PC-3 (cell line): ENCODE data around the gene TCF7.

ENCODE experiments used
- EZH2 ChIP-seq: fragments of 300-600 bp; sonication (generic); IDR thresholded peaks from one replicate; pipeline ENCODE4 v1.6.1; 2017; ENCODE audit warnings: antibody characterized with exemption, mild to moderate bottlenecking, low read length; ENCODE audit not compliant: unreplicated experiment
- TF ChIP-seq, protein P1 (sequence below): fragments of 300-600 bp; sonication (generic); conservative IDR thresholded peaks from 2 replicates; pipeline ENCODE4 v1.5.1; 2017; ENCODE audit warnings: antibody characterized with exemption, low read depth, mild to moderate bottlenecking, low read length

DNA sequence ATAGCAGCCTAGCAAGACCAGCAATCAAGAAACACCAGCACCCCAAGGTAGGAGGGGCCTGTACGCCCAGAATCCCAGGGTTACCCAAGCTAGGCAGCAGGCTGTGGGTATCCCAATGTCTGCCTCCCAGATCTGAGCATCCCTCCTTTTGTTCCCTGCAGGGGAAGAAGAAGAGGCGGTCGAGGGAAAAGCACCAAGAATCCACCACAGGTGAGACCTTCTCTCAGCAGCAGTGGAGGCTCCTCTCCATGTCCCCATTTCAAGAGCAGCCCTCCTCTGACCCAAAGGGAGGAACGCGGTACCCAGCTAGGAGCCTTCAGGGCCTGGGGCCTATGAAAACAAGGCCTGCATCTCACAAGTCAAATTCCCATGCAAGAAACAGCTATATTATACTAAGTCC lies 28.9 kb downstream of the TCF7 start:
- TF ChIP-seq, protein P1, sequence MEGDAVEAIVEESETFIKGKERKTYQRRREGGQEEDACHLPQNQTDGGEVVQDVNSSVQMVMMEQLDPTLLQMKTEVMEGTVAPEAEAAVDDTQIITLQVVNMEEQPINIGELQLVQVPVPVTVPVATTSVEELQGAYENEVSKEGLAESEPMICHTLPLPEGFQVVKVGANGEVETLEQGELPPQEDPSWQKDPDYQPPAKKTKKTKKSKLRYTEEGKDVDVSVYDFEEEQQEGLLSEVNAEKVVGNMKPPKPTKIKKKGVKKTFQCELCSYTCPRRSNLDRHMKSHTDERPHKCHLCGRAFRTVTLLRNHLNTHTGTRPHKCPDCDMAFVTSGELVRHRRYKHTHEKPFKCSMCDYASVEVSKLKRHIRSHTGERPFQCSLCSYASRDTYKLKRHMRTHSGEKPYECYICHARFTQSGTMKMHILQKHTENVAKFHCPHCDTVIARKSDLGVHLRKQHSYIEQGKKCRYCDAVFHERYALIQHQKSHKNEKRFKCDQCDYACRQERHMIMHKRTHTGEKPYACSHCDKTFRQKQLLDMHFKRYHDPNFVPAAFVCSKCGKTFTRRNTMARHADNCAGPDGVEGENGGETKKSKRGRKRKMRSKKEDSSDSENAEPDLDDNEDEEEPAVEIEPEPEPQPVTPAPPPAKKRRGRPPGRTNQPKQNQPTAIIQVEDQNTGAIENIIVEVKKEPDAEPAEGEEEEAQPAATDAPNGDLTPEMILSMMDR, result no peak
- no peak for TF ChIP-seq EZH2
